ENCODE measurements around the gene MARCHF10. TPM values are rescaled to one million over a fixed set of nuclear protein-coding genes. Genes with fewer than 3 reads are reported as not detected.

Gene MARCHF10
- total RNA-seq, 1 experiment from 2014 or later: not detected

- Histone ChIP-seq H3K9me3 (ENCODE audit: low read length) (no peaks in the 10 kb centered on the region), H3K27me3 (ENCODE audit: low read length) (no peaks in the 10 kb centered on the region), H3K9me2 (replicated peaks; ENCODE audit: low read length) (no peaks in the 10 kb centered on the region), H3K27ac (ENCODE audit: low read length) (peak overlapping the region; percentile 89), H3K9ac (ENCODE audit: low read length) (peak overlapping the region; percentile 58), H3K79me2 (ENCODE audit: low read length) (no peaks in the 10 kb centered on the region), H2AFZ (ENCODE audit: low read length) (no peak overlapping the region), H3K4me2 (ENCODE audit: low read length) (peak overlapping the region; percentile 70), H3K36me3 (ENCODE audit: low read depth, low read length) (no peaks in the 10 kb centered on the region), H3K4me1 (ENCODE audit: insufficient read depth, low read length) (peaks cover 52% of the 10 kb centered on the region), H3K4me3 (ENCODE audit: low read length) (peak overlapping the region; percentile 27), H3F3A (ENCODE audit: low read length, unreplicated experiment) (peaks cover 19% of the 10 kb centered on the region), H4K20me1 (ENCODE audit: low read length) (no peaks in the 10 kb centered on the region)
- DNase-seq: peak; percentile 98
- ChIA-PET POLR2A (ENCODE audit: unreplicated experiment) (interaction anchor here (1.0 kb wide), 1 partner anchor 13 kb away, joined by 3 read pairs; no protein-coding TSS in a partner anchor), CTCF (interaction anchor here (0.7 to 1.0 kb wide), 2 partner anchors 13 to 52 kb away, joined by 4 to 11 read pairs; no protein-coding TSS in a partner anchor)
- TF ChIP-seq CTCF (conservative IDR thresholded peaks at IDR 0.05; ENCODE audit: low read depth, low read length) (no peak), EZH2 (IDR thresholded peaks at IDR 0.05; ENCODE audit: low read length, unreplicated experiment) (no peak), EZH2phosphoT487 (IDR thresholded peaks at IDR 0.05; ENCODE audit: borderline replicate concordance, low read length) (no peak)
- intact Hi-C loops (cut with micrococcal nuclease): loop anchor here (2.0 kb wide), 2 partner anchors 87 to 101 kb away; no protein-coding TSS in a partner anchor
- no TSS peak for BruUV-seq (replicated peaks)
- ATAC-seq: peak; percentile 61
Observed at GRCh38 chr17:62791767-62792446, 16.2 kb downstream of the MARCHF10 start.

GRCh38 chr17:62791235-62791734 lies 16.8 kb downstream of the MARCHF10 start:
- TSS peak; percentile 41 for BruUV-seq (replicated peaks)
- intact Hi-C loops (cut with micrococcal nuclease): loop anchor here (2.0 kb wide), 2 partner anchors 86 to 102 kb away; no protein-coding TSS in a partner anchor

More at GRCh38 chr17:62791235-62791734, 16.8 kb downstream of the MARCHF10 start:
- H4K20me1 ChIP-seq (ENCODE audit: low read length): no peaks in the 10 kb centered on the region
- H3K36me3 ChIP-seq (ENCODE audit: low read depth, low read length): no peaks in the 10 kb centered on the region
- TF ChIP-seq EZH2phosphoT487 (IDR thresholded peaks at IDR 0.05; ENCODE audit: borderline replicate concordance, low read length) (no peak), EZH2 (IDR thresholded peaks at IDR 0.05; ENCODE audit: low read length, unreplicated experiment) (no peak), CTCF (conservative IDR thresholded peaks at IDR 0.05; ENCODE audit: low read depth, low read length) (no peak)
- H3F3A ChIP-seq (ENCODE audit: low read length, unreplicated experiment): peaks cover 19% of the 10 kb centered on the region
- no peaks in the 10 kb centered on the region for H3K9me2 ChIP-seq (replicated peaks; ENCODE audit: low read length)
- H3K27me3 ChIP-seq (ENCODE audit: low read length): no peaks in the 10 kb centered on the region
- DNase-seq (peak; percentile 69), ATAC-seq (peak; percentile 20)
- peaks cover 58% of the 10 kb centered on the region for H3K4me1 ChIP-seq (ENCODE audit: insufficient read depth, low read length)
- ChIA-PET CTCF (interaction anchor here (0.8 kb wide), 1 partner anchor 12 kb away, joined by 7 read pairs; no protein-coding TSS in a partner anchor), POLR2A (ENCODE audit: unreplicated experiment) (interaction anchor here (0.6 kb wide), 1 partner anchor 108 kb away, joined by 4 read pairs; no protein-coding TSS in a partner anchor)
- H3K4me3 ChIP-seq (ENCODE audit: low read length): peak overlapping the region; percentile 27
- no peaks in the 10 kb centered on the region for H3K79me2 ChIP-seq (ENCODE audit: low read length)
- H2AFZ ChIP-seq (ENCODE audit: low read length): peak overlapping the region; percentile 11; the same call in 1 of the 2 replicates
- H3K4me2 ChIP-seq (ENCODE audit: low read length): peak overlapping the region; percentile 70
- H3K27ac ChIP-seq (ENCODE audit: low read length): peak overlapping the region; percentile 89
- H3K9ac ChIP-seq (ENCODE audit: low read length): peak overlapping the region; percentile 58
- H3K9me3 ChIP-seq (ENCODE audit: low read length): no peaks in the 10 kb centered on the region

All from PC-3 (cell line).